Parathyroid adenoma (tissue), 2 donors: Measurements from ENCODE around the gene CFB.

Experiments used
- H2AFZ ChIP-seq: fragments of 300-600 bp; sonication (generic); one replicate; pipeline ENCODE4 v1.7.0; 2017; ENCODE audit warnings: antibody characterized with exemption, mild to moderate bottlenecking
- H3K27ac ChIP-seq: fragments of 300-600 bp; sonication (generic); one replicate; pipeline ENCODE4 v1.7.0; 2017
- H3K27me3 ChIP-seq: fragments of 300-600 bp; sonication (generic); one replicate; pipeline ENCODE4 v1.7.0; 2017; ENCODE audit warnings: low read length; ENCODE audit not compliant: control insufficient read depth, insufficient read depth
- H3K36me3 ChIP-seq: fragments of 300-600 bp; sonication (generic); one replicate; pipeline ENCODE4 v1.7.0; 2017; ENCODE audit warnings: low read length; ENCODE audit not compliant: control insufficient read depth, insufficient read depth
- H3K4me1 ChIP-seq: fragments of 300-600 bp; sonication (generic); one replicate; pipeline ENCODE4 v1.7.0; 2017; ENCODE audit warnings: control low read depth
- H3K4me2 ChIP-seq: fragments of 300-600 bp; sonication (generic); one replicate; pipeline ENCODE4 v1.7.0; 2017; ENCODE audit warnings: low read length
- H3K4me3 ChIP-seq: fragments of 300-600 bp; sonication (generic); one replicate; pipeline ENCODE4 v1.7.0; 2017; ENCODE audit warnings: low read depth, low read length
- H3K79me2 ChIP-seq: fragments of 300-600 bp; sonication (generic); one replicate; pipeline ENCODE4 v1.7.0; 2017; ENCODE audit warnings: control low read depth
- H3K9ac ChIP-seq: fragments of 300-600 bp; sonication (generic); one replicate; pipeline ENCODE4 v1.7.0; 2017; ENCODE audit warnings: mild to moderate bottlenecking
- H3K9me3 ChIP-seq: fragments of 300-600 bp; sonication (generic); one replicate; pipeline ENCODE4 v1.7.0; 2017; ENCODE audit warnings: low read length; ENCODE audit not compliant: control insufficient read depth
- TF ChIP-seq, protein P1 (sequence below): fragments of 300-600 bp; sonication (generic); IDR thresholded peaks from one replicate; pipeline ENCODE4 v1.7.0; 2017; ENCODE audit warnings: antibody characterized with exemption, mild to moderate bottlenecking
- donor health status: primary hyperparathyroidism.

CFB gene

DNA sequence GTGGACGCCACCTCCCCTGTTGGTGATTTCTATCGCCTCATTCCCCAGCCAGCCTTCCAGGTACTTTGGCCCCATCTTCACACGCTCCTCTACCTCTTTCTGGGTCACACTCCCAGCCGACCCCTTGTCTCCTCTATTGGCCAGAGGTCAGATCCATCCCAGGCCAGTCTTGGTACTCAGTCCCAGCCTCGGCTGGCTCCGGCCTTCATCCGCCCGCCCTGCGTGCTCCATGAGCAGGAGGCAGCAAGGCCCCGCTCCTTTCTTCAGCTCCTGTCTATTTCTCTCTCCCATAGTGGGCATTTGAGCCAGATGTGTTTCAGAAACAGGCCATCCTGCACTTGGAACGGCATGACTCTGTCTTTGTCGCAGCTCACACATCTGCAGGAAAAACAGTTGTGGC lies 15.7 kb downstream of the CFB start:
- peaks cover 9% of the 10 kb centered on the region for H3K4me1 ChIP-seq
- H3K36me3 ChIP-seq = no peaks in the 10 kb centered on the region
- H3K4me2 ChIP-seq = no peak overlapping the region
- H3K79me2 ChIP-seq = peaks cover 11% of the 10 kb centered on the region
- no peak overlapping the region for H3K9ac ChIP-seq
- H3K4me3 ChIP-seq = no peak overlapping the region
- no peak overlapping the region for H2AFZ ChIP-seq
- H3K27me3 ChIP-seq = no peaks in the 10 kb centered on the region
- H3K9me3 ChIP-seq = no peaks in the 10 kb centered on the region
- H3K27ac ChIP-seq = no peak overlapping the region
- TF ChIP-seq, protein P1, sequence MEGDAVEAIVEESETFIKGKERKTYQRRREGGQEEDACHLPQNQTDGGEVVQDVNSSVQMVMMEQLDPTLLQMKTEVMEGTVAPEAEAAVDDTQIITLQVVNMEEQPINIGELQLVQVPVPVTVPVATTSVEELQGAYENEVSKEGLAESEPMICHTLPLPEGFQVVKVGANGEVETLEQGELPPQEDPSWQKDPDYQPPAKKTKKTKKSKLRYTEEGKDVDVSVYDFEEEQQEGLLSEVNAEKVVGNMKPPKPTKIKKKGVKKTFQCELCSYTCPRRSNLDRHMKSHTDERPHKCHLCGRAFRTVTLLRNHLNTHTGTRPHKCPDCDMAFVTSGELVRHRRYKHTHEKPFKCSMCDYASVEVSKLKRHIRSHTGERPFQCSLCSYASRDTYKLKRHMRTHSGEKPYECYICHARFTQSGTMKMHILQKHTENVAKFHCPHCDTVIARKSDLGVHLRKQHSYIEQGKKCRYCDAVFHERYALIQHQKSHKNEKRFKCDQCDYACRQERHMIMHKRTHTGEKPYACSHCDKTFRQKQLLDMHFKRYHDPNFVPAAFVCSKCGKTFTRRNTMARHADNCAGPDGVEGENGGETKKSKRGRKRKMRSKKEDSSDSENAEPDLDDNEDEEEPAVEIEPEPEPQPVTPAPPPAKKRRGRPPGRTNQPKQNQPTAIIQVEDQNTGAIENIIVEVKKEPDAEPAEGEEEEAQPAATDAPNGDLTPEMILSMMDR = no peak

DNA sequence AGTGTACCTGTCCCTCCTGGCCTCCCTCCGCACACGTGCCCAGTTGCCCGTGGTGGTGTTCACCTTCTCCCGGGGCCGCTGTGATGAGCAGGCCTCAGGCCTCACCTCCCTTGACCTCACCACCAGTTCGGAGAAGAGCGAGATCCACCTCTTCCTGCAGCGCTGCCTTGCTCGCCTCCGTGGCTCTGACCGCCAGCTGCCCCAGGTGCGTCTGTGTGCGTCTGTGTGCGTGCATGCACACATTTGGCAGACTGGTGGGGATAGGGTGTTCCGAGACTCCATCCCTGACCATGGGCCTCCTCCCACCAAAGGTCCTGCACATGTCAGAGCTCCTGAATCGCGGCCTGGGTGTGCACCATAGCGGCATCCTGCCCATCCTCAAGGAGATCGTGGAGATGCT lies 18.0 kb downstream of the CFB start:
- no peaks in the 10 kb centered on the region for H3K9me3 ChIP-seq
- no peak overlapping the region for H2AFZ ChIP-seq
- no peak overlapping the region for H3K9ac ChIP-seq
- TF ChIP-seq, protein P1 = no peak
- no peak overlapping the region for H3K4me2 ChIP-seq
- H3K4me1 ChIP-seq = no peaks in the 10 kb centered on the region
- peaks cover 4% of the 10 kb centered on the region for H3K79me2 ChIP-seq
- no peaks in the 10 kb centered on the region for H3K36me3 ChIP-seq
- H3K4me3 ChIP-seq = no peak overlapping the region
- no peaks in the 10 kb centered on the region for H3K27me3 ChIP-seq
- no peak overlapping the region for H3K27ac ChIP-seq

DNA sequence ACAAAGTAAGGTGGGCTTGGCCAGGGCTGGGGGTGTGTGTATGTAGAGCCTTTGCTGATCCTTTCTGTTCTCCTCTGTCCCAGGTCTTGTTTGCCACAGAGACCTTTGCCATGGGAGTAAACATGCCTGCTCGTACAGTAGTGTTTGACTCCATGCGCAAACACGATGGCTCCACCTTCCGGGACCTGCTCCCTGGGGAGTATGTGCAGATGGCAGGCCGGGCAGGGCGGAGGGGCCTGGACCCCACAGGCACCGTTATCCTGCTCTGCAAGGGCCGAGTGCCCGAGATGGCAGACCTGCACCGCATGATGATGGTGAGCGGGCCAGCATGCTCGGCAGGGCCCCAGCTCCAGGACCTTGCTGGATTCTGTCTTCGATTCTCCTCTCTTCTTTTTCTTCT lies 19.8 kb downstream of the CFB start:
- Histone ChIP-seq H3K4me1 (peaks cover under 1% of the 10 kb centered on the region), H3K27me3 (no peaks in the 10 kb centered on the region), H3K4me3 (no peak overlapping the region), H3K9me3 (no peaks in the 10 kb centered on the region), H3K36me3 (no peaks in the 10 kb centered on the region), H3K79me2 (no peaks in the 10 kb centered on the region), H3K9ac (no peak overlapping the region), H2AFZ (no peak overlapping the region), H3K4me2 (no peak overlapping the region), H3K27ac (no peak overlapping the region)
- TF ChIP-seq, protein P1 = no peak

DNA sequence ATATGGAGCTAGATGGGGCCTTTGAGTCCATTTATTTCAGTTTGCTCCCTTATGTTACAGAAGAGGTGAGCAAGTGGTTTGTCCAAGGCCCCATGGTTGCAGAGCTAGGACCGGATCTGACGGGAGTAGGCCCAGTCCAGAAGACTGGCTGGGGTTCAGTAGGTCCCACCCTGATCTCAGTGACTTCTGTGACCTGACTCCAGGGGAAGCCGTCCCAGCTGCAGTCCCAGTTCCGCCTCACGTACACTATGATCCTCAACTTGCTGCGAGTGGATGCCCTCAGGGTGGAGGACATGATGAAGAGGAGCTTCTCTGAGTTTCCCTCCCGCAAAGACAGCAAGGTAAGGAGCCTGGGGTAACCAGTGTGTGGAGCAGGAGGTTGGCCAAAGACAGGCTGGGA lies 20.6 kb downstream of the CFB start:
- Histone ChIP-seq H3K4me3 (no peak overlapping the region), H3K36me3 (no peaks in the 10 kb centered on the region), H3K4me1 (peaks cover 8% of the 10 kb centered on the region), H3K9ac (no peak overlapping the region), H3K4me2 (no peak overlapping the region), H3K79me2 (no peaks in the 10 kb centered on the region), H2AFZ (no peak overlapping the region), H3K27me3 (no peaks in the 10 kb centered on the region), H3K27ac (no peak overlapping the region), H3K9me3 (no peaks in the 10 kb centered on the region)
- TF ChIP-seq, protein P1 = no peak

DNA sequence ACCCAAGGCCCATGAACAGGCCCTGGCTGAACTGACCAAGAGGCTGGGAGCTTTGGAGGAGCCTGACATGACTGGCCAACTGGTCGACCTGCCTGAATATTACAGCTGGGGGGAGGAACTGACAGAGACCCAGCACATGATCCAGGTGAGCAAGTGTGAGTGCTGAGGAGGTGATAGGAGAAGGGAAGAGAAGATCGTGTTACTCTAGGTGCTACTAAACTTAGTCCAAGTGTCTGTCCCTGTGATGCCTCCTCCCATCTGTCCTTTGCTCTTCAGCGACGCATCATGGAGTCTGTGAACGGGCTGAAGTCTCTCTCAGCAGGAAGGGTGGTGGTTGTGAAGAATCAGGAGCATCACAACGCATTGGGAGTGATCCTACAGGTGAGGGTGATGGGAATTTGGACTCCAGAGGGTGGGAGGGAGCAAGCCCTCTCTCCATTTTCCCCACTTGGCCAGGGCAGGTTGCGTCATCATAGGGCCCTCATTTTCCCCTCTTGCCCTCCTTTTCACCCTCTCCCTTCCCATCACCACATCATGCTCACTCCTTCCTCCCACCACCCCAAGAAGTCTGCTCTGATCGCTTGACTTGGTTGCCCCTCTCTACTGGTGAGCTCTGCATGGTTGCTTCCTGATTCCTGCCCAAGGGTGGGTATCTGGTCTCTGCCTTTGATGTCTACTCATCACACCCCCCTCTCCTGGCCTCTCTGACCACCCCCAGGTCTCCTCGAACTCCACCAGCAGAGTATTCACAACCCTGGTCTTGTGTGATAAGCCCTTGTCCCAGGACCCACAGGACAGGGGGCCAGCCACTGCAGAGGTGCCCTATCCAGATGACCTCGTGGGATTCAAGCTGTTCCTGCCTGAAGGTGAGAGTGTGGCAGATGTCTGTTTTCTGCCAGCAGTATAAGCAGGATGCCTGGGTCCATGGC lies 21.4 kb downstream of the CFB start:
- Histone ChIP-seq H3K4me1 (peaks cover 8% of the 10 kb centered on the region), H3K27me3 (no peaks in the 10 kb centered on the region), H3K9ac (no peak overlapping the region), H3K4me3 (no peak overlapping the region), H3K9me3 (no peaks in the 10 kb centered on the region), H3K27ac (no peak overlapping the region), H3K79me2 (no peaks in the 10 kb centered on the region), H2AFZ (no peak overlapping the region), H3K36me3 (no peaks in the 10 kb centered on the region), H3K4me2 (no peak overlapping the region)
- TF ChIP-seq, protein P1 = no peak
